ENCODE measurements around the gene ACOX1.

Gene ACOX1

GRCh38 chr17:75978938-75979704, at the start of gene ACOX1, which contains the start of gene TEN1:
TSS of gene ACOX1 (minus strand) at chr17:75979166. CDS start at chr17:75979073, 93 bp downstream.
TSS of gene TEN1 (plus strand) at chr17:75979240. CDS start at chr17:75986193, 6,953 bp downstream.
- peak; percentile 97 for DNase-seq

GRCh38 chr17:76027159-76027839, 48.3 kb upstream of the ACOX1 start, which contains the start of gene EVPL:
TSS of gene EVPL (minus strand) at chr17:76027306. CDS start at chr17:76027198, 108 bp downstream.
- DNase-seq, result no peak

- DNase-seq, result no peak
Measured at GRCh38 chr17:76026714-76027158, 47.8 kb upstream of the ACOX1 start.

- DNase-seq, result no peak
Measured at GRCh38 chr17:76025294-76025693, 46.3 kb upstream of the ACOX1 start.

DNA sequence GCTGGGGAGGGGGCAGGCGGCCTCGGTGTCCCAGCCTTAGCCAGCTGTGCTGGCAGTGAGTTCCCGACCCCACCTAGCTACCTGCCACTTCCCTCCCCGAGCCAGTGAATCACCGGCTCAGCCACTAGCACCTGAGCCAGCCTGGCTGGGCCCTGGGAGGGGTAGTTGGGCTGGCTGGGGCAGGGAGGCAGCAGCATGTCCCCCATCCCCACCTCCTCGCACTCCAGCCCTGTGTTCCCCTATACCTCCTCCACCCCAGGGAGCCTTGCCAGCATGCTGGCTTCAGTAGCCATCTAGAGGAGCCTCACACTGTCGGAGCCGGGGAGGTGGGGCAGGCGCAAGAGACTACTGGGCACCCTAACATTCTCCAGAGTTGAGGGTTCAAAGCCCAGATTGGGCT, 45.4 kb upstream of the ACOX1 start:
- no peak for DNase-seq

DNA sequence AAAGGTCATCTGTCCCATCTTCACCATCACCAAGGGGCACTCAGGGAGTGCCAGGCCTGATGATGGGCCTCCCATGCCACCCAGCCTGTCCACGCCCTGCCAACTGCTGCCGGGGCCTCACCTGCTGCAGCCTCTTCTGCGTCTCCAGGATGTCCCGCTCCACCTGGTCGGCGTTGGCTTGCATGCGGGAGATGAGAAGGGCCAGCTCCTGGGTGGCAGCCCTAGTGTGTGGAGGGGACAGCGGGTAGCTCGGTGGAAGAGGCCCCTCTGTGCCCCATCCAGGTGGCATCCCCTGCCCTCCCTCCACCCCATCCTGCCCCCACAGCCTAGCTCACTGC, 44.9 kb upstream of the ACOX1 start:
- DNase-seq, result no peak

DNA sequence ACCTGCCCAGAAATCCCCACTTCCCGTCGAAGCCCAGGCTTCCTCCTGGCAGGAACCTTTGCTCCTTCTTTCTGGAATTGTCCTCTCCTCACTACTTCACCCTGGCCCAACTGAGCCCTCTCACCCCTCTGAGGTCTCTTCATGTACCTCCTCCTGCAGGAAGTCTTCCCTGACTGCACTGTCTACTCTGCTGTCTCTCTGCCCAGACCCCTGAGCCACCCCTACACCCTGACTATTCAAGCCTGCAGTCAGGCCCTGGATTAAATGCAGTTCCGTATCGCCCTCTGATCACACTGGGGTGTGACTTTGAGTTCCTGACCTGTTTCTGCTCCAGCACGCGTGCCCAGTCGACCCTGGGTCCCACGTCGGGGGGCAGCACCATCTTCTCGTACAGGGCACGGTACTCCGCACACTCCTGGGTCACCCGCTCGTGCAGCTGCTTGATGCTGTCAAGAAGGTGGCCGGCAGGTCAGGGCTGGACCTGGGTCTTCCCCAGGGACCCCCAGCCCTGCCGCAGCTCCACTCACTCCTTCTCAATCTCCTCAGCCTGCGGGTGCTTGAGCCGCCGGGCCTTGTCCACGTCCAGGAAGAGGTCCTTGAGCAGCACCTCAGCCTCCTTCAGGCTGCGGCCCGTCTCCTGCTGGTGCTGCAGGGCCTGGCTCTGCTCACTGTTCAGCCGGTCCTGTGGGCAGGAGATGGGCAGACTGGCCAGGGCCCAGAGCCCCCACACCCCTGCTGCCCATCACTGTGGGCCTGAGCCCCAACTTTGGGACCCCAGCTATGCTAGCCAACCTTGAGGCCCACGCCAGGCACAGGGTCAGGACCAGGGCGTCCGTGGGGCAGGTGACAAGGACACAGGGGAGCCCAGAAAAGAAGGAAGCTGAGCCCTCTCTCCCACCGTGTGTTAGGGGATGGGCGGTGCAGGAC, 44.3 kb upstream of the ACOX1 start:
- DNase-seq, result no peak

GRCh38 chr17:76022285-76022684, 43.3 kb upstream of the ACOX1 start:
- DNase-seq, result no peak

DNA sequence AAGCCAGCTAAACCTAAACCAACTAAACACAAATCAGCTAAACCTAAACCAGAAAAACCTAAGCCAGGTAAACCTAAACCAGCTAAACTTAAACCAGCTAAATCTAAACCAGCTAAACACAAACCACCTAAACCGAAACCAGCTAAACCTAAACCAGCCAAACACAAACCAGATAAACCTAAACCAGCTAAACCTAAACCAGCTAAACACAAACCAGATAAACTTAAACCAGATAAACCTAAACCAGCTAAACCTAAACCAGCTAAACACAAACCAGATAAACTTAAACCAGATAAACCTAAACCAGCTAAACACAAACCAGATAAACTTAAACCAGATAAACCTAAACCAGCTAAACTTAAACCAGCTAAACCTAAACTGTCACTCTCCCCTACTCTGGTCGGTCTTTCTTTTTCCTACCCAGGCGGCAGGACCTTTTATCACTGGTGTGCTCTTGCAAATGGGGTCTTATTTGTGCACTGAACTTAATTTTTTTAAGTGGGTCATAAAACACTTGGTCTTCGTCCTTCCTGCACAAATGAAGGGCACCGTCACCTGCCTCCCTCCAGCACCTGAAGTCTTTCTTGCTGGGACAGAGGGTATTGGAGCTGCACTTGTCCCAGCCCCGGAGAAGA, 41.0 kb upstream of the ACOX1 start:
- DNase-seq, result no peak

GRCh38 chr17:76018801-76019200, 39.8 kb upstream of the ACOX1 start:
- no peak for DNase-seq

DNA sequence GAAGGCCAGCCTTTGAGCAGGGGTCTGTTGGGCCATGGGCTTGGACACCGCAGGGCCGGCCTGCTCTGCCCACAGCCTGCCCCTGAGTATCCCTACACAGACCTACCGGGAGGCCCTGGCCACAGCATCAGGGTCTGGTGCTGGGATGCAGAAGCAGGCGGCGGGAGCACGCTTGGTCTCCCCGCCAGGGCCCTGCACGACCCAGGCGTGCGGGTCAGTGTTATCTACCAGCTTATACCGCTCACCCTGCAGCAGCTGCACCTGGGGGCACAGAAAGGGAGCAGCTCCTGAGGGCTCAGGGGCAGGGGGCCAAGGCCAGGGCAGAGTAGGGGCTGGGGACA, 39.3 kb upstream of the ACOX1 start:
- no peak for DNase-seq

DNA sequence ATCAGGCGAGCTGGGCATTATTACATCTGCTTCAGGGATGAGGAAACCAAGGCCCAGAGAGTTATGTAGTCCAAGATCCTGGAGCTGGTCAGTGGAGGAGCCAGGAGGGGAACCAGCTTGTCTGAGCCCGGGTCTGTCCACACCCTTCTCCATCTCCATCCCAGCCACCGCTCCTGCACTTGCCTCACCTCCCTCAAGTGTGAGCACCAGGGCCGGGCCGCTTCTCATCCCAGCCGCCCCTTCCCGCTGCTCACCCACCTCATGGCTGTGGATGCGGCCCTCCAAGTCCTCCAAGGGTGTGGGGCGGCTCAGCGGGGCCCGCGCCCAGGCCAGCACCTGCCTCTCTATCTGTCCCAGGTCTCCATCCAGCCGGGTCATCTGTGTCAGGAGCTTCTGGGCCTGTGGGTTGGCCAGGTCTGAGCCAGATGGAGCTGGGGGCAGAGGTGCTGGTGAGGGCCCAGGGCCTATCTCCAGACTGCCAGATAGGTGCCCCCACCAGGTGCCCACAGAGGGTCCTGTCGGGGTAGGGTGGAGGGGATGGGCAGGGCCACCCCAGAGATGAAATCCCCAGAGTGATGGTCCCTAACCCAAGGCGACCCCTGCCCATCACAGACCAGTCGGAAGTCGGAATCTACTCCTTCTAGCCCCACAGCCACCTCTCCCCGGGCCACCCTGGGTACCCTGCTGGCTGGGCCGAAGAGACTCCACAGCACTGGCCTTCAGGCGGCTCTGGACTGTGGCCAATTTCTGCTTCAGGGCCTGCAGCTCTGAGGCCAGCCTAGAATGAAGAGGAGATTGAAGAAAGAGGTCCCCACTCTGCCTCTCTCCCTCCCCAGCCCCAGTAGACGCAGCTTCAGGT, 38.7 kb upstream of the ACOX1 start:
- no peak for DNase-seq

- DNase-seq, result no peak
Measured at GRCh38 chr17:76014925-76015261, 35.9 kb upstream of the ACOX1 start.

DNA sequence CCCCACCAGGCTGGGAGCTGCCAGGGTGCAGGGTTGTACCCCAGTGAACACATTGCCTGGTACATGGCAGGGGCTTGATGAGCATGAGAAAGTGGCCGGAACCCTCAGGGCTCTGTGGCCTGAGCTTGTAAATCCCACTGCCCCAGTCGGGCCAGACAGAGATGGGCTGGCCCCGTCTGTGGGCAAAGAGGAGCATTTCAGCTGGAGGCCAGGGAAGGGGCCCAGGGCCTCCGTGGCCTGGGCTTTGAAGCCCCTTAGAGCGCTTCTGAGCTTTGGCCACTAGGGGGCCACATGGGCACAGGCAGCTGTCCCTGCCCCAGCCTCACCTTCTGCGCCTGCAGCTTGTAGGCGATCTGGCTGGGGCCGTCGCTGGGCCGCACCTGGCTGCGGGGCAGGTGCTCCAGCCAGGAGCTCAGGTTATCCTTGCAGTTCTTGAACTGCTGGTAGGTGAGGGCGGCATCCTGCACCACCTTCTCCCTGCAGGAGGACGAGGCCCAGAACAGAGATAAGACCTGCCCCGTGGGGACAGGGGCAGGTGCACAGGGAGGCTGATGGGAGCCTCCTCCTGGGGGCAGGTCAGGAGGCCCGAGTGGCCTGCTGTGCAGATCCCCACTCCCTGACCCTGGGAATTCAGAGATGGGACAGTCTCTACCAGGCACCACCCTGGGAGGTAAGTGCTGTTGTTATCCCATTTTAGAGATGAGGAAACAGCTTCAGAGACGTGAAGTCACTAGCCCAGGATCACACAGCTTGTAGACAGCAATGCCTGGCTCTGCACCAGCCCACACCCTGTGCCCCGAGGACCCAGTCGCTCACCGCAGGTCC, 35.3 kb upstream of the ACOX1 start:
- DNase-seq, result peak; percentile 61

GRCh38 chr17:76013377-76013932, 34.5 kb upstream of the ACOX1 start:
- DNase-seq, result no peak

- no peak for DNase-seq
Measured at GRCh38 chr17:76011951-76012350, 33.0 kb upstream of the ACOX1 start.

GRCh38 chr17:76009969-76010661, 31.1 kb upstream of the ACOX1 start:
- no peak for DNase-seq

GRCh38 chr17:76009447-76009846, 30.5 kb upstream of the ACOX1 start:
- DNase-seq, result no peak

DNA sequence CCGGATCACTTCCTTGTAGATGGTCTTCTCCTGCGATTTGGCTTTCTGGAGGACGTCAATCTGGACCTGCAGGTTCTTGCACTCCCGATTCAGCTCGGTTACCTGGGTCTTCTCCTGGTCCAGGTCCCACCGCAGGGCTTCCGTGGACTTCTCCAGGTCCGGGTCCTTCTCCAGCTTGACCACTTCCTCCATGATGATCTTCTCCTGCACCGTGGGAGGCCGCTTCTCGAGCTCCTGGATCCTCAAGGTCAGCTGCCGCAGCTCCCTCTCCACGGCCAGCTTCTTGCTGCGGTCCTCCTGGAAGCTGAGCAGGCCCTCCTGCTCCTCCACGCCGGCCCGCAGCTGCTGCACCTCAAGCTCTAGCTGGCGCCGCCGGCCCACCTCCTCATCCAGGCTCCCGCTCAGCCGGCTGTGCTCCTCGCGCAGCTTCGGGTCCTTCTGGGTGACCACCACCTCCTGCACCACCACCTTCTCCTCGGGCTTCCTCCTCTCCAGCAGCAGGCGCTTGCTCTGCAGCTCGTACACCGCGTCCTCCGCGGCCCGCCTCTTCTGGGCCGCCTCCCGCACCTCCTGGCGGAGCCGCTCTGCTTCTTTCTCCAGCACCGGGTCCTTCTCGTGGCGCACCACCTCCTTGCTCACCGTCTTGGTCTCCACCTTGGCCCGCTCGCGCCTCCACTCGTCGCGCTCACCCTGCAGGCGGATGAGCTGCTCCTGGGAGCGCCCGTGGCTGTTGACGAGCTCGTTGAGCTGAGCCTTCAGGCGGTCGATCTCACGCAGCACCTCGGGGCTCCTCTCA, 29.9 kb upstream of the ACOX1 start:
- no peak for DNase-seq

Measured in fibroblast of upper back skin (primary cell).